Stimulated activated CD4-positive, alpha-beta T cell treated with anti-CD3 and anti-CD28 coated beads, TNF-alpha, amount 100 ng/mL, for 48 hours (primary cell): ENCODE data around the gene ATP4B.

ENCODE experiments used
- DNase-seq, 3 donors: peaks; one replicate each; pipeline ENCODE4 v3.0.0-alpha.2; 2020; ENCODE audit warnings: low read depth in 3 of 3

ATP4B gene

DNA sequence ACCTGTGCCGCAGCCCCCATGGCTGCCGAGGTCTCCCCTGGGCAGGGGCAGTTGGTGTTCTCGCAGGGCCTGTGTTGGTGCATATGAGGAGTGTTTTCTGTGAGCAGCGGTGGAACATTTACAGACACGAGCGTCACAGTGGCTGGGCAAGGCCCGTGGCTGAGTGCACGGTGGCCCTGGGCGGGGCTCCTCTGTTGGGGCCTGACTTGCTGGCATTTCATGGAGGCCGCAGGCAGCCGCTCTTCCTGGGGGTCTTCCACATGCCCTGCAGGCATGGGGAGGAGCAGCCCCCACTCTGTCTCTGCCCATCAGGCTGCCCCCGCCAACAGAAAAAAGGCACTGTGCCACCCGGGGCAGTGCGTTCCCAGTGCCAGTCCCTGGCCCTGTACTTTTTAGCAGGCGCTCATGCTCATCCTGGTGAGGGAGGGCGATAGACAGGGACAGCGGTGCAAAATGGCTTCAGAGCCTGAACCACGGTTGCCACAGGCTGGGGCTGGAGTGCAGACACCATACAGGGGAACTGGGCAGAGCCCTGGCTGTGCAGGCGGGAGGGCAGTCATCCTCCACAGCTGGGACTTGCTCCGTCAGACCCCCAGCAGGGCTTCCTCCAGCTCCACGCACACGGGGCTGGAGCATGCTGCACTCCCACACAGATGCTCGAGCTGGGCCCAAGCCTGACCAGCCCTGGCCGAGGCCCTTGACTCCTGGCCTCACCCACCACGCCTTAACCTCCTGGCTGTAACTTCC, 49.9 kb downstream of the ATP4B start:
- DNase-seq: no peak

DNA sequence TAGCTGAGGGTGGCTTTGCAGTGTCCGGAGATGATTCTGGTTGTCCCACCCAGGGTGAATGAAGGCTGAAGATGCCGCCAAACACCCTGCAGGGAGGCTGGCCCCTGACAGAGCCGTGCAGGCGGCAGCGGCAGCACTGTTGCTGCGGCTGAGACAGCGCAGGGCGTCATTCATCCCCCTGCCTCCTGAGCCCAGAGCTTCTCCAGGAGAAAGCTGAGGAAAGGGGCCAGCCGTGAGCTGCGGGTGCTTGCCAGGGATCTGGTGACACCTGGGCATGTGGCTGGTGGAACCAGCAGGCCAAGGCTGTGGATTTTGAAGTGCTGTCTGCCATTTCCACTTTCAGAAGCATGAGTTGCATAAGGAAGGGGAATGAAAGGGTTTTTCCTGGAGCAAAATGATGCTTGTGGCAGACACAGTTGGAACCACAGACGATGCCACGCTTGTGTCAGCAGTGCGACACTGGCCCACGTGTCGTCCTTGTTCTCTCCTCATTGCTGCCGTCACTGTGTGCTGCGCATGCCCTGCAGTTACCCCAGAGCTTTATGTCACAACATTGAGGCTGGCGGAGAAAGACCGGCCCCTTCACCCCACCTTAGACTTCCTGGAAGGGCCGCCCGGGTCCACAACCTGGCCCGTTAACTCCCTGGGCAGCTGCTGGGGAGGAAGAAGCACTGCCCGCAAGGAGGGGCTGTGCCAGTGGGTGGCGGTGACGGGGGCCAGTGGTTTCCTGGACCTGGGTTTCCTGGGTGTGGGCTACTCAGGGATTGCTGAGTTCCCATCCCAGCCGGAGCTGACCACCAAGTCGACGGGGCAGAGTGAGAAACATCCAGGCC, 50.7 kb downstream of the ATP4B start:
- no peak for DNase-seq

DNA sequence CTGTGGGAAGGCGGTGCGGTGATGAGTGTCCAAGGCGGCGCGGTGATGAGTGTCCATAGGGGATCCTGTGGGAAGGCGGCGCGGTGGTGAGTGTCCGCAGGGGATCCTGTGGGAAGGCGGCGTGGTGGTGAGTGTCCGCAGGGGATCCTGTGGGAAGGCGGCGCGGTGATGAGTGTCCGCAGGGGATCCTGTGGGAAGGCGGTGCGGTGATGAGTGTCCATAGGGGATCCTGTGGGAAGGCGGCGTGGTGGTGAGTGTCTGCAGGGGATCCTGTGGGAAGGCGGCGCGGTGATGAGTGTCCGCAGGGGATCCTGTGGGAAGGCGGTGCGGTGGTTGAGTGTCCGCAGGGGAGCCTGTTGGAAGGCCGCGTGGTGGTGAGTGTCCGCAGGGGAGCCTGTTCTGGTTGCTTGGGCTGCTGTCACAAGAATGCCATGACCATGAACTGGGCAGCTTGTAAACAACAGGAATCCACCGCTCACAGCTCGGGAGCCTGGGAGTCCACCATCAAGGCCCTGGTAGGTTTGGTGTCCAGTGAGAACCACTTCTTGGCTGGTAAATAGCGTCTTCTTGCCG, 52.0 kb downstream of the ATP4B start:
- no peak for DNase-seq

DNA sequence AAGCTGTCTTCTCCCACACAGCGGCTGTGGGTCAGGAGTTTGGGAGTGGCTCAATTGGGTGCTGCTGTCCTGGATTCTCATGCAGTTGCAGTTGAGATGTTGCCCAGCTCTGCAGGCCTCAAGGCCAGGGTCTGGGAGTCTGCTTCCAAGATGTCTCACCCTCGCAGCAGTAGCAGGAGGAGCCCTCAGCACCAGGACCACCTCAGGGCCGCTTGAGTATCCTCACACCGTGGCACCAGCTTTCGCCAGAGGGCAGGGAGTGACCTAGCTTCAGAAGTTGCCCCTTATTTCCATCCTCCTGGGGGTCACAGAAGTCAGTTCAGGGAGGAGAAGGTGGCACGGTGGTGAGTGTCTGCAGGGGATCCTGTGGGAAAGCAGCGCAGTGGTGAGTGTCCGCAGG, 52.5 kb downstream of the ATP4B start:
- no peak for DNase-seq

DNA sequence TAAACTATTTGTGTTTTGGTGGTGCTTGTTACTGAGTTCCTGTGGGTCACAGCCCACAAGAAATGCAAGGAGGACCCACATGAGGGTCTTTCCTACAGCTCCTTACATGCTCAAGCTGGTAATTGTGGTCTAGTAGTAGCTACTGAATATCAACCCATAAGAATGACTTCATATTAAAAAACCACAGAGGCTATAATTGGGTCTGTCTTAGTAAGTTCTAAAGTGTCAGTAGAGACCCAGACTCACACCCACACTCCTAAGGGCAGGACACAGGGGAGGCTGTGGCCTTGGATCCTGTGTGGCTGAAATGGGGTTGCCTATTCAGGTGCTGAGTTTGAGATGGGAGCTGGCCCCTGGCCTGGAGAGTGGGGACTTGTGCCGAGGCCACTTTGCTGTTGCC, 53.8 kb downstream of the ATP4B start:
- DNase-seq: no peak

DNA sequence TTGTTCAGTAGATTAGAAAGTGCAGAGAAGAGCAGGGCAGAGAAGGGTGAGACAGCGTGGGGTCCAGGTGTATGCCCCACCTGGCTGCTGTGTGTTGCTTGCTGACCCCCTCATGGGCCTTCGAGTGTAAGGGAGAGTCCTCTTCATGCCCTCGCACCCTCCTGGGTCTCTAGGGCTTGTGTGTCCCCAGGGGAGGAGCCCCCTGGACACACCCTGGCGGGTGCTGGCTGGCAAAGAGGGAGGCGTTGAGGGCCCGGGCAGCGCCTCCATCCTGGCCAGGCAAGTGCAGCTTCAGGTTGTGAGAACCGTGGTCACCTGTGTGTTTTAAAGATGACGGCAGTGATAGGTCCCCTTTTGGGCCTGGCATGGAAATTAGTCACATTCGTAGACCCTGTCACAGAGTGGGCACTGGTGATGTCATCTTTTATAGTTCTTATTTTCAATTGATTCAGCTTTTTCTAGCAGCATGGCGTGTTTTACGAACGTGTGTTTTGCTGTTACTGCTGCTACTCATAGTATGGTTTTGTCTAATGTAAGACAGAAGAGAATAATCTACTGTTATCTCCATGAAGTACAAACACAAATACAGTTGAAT, 54.8 kb downstream of the ATP4B start:
- DNase-seq: no peak

DNA sequence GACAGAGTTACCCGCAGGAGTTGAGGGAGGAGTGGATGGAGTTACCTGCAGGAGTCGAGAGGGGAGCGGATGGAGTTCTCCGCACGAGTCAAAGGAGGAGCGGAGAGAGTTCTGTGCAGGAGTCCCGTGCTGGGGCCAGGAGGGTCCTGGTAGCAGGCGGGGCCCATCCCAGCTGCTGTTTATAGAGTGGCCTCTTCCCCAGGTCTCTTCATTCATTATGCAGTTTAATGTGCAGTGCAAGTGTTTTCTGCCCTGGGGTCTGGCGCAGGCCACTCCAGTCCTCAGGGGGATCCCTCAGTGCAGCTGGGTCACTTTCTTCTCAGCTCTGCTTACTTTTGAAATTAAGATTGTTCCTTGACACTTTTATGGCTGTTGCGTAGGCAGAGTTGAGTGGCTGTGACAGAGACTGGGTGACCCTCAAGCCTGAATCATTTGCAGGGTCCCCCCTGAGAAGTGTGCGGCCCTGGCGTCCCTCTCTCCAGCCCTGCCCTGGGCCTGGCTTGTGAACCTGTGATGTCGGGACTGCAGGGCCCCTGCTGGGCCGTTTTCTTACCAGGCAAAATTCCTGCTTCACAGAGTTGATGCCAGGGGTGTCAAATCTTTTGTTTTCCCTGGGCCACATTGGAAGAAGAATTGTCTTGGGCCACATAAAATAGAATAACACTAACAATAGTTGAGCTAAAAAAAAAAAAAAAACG, 55.6 kb downstream of the ATP4B start:
- DNase-seq: no peak

DNA sequence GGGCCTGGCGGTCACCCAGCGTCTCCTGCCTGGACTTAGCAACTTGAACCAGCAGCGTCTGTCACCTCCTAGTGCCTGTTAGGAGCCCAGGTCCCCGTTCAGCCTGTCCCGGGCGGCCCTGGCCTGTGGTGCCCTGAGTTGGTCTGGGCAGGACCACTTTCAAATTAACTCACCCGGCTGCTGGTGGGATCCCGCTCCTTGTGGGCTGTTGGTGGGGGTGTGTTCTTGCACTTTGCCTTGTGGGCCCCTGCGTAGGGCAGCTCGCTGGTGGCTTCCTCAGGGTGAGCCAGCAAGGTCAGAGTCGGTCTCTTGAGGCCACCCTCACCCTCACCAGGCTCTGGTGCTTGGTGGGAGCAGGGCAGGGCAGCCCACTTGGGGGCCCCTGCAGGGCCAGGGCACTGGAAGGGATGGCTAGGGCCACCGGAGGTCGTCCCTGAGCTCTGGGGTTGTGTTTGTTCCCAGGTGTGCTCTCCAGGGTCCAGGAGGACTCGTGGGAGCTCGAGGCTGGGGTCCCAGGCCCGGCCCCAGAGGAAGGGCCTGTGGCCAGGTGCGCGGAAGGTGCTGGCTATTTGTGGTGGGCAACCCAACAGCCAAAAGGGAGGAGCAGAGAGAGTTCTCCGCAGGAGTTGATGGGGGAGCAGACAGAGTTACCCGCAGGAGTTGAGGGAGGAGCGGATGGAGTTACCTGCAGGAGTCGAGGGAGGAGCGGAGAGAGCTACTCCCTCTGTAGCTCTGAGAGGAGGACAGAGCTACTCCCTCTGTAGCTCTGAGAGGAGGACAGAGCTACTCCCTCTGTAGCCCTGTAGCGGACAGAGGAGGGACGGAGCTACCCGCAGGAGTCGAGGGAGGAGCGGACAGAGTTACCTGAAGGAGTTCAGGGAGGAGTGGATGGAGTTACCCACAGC, 56.6 kb downstream of the ATP4B start:
- DNase-seq: no peak

DNA sequence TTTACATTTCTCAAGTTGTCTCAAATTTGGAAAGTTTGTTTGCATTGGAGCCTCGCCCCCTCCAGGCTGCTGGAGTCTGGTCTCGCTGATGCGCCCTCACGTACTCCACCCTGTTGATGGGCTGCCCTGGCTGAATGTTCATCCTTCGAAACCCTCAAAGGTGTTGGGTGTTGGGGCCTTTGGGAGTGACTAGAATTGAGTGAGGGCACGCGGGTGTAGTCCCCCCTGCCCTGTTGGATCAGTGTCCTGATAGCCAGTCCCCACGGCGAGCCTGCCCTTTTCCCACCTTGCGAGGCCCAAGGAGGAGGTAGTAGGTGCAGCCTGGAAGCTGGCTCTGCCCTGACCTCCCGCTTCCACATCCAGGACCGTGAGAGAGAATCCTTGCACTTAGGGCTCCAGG, 58.6 kb downstream of the ATP4B start:
- DNase-seq: no peak
